GM19455 (cell line): ENCODE measurements around the gene SYNE1.
"Not testable (repeated sequence)": the region's sequence is repeated elsewhere in the genome, so short reads cannot be mapped to it uniquely, and the experiment has no call there.

Experiments used
- ATAC-seq: cut with Tn5 transposase; IDR thresholded peaks from one replicate; pipeline ENCODE4 v1.9.1; 2021; ENCODE audit not compliant: unreplicated experiment

SYNE1 gene

GRCh38 chr6:152499931-152500330, 137.2 kb downstream of the SYNE1 start:
- no peak for ATAC-seq

GRCh38 chr6:152496731-152497130, 140.4 kb downstream of the SYNE1 start:
- ATAC-seq = no peak

- not testable (repeated sequence) for ATAC-seq
Measured at GRCh38 chr6:152495456-152495855, 141.7 kb downstream of the SYNE1 start.

GRCh38 chr6:152492281-152492680, 144.9 kb downstream of the SYNE1 start:
- ATAC-seq = not testable (repeated sequence)

GRCh38 chr6:152491501-152491900, 145.7 kb downstream of the SYNE1 start:
- ATAC-seq = not testable (repeated sequence)

GRCh38 chr6:152490971-152491378, 146.2 kb downstream of the SYNE1 start:
- ATAC-seq = not testable (repeated sequence)

GRCh38 chr6:152484806-152485205, 152.4 kb downstream of the SYNE1 start:
- no peak for ATAC-seq

- ATAC-seq = no peak
Measured at GRCh38 chr6:152482289-152482688, 154.9 kb downstream of the SYNE1 start.

GRCh38 chr6:152478377-152479010, 158.7 kb downstream of the SYNE1 start:
- ATAC-seq = no peak

GRCh38 chr6:152474354-152474753, 162.8 kb downstream of the SYNE1 start:
- ATAC-seq = no peak

GRCh38 chr6:152472325-152472724, 164.8 kb downstream of the SYNE1 start:
- ATAC-seq = no peak

- ATAC-seq = no peak
Measured at GRCh38 chr6:152471456-152472265, 165.5 kb downstream of the SYNE1 start.

- ATAC-seq = no peak
Measured at GRCh38 chr6:152463164-152463563, 174.0 kb downstream of the SYNE1 start.

- no peak for ATAC-seq
Measured at GRCh38 chr6:152462716-152463115, 174.4 kb downstream of the SYNE1 start.

GRCh38 chr6:152461556-152461955, 175.6 kb downstream of the SYNE1 start:
- ATAC-seq = no peak

- ATAC-seq = no peak
Measured at GRCh38 chr6:152458648-152459644, 178.2 kb downstream of the SYNE1 start.

- ATAC-seq = no peak
Measured at GRCh38 chr6:152457949-152458624, 179.1 kb downstream of the SYNE1 start.

GRCh38 chr6:152454003-152454402, 183.2 kb downstream of the SYNE1 start:
- ATAC-seq = no peak

- ATAC-seq = no peak
Measured at GRCh38 chr6:152453421-152453820, 183.7 kb downstream of the SYNE1 start.

- ATAC-seq = no peak
Measured at GRCh38 chr6:152452639-152453038, 184.5 kb downstream of the SYNE1 start.

- ATAC-seq = no peak
Measured at GRCh38 chr6:152450519-152450918, 186.6 kb downstream of the SYNE1 start.
